H9 (cell line): Measurements from ENCODE around the gene CADM1. TPM values are rescaled to one million over a fixed set of nuclear protein-coding genes. Genes with fewer than 3 reads are reported as not detected.

ENCODE experiments used
- DNase-seq: peaks from one replicate; pipeline ENCODE4 v3.0.0-alpha.2; 2017
- H2AFZ ChIP-seq: one replicate; pipeline ENCODE4 v1.6.1; 2013; ENCODE audit warnings: mild to moderate bottlenecking, low read length, control low read depth, moderate library complexity
- H2AK5ac ChIP-seq: 2 replicates; pipeline ENCODE4 v1.6.1; 2013; ENCODE audit warnings: low read length, control low read depth, mixed read lengths; ENCODE audit not compliant: insufficient read length
- H2BK120ac ChIP-seq: one replicate; pipeline ENCODE4 v1.6.1; 2013; ENCODE audit warnings: low read depth, mild to moderate bottlenecking, low read length, control low read depth, inconsistent platforms; ENCODE audit not compliant: poor library complexity, severe bottlenecking
- H2BK12ac ChIP-seq: 2 replicates; pipeline ENCODE4 v1.6.1; 2013; ENCODE audit warnings: low read length, control low read depth, mixed read lengths, low read depth; ENCODE audit not compliant: insufficient read length
- H2BK15ac ChIP-seq: 2 replicates; pipeline ENCODE4 v1.6.1; 2013; ENCODE audit warnings: low read depth, low read length, control low read depth
- H2BK20ac ChIP-seq: one replicate; pipeline ENCODE4 v1.6.1; 2013; ENCODE audit warnings: low read depth, mild to moderate bottlenecking, low read length, control low read depth, inconsistent platforms; ENCODE audit not compliant: poor library complexity, severe bottlenecking
- H2BK5ac ChIP-seq: 2 replicates; pipeline ENCODE4 v1.6.1; 2013; ENCODE audit warnings: low read length, control low read depth, mixed read lengths; ENCODE audit not compliant: insufficient read length
- H3K14ac ChIP-seq: 2 replicates; pipeline ENCODE4 v1.6.1; 2013; ENCODE audit warnings: low read length, control low read depth; ENCODE audit not compliant: insufficient read depth
- H3K18ac ChIP-seq: 2 replicates; pipeline ENCODE4 v1.6.1; 2013; ENCODE audit warnings: low read depth, mild to moderate bottlenecking, mixed read lengths, low read length, control low read depth; ENCODE audit not compliant: insufficient read length
- H3K23ac ChIP-seq: 2 replicates; pipeline ENCODE4 v1.6.1; 2013; ENCODE audit warnings: low read length, control low read depth, mixed read lengths, low read depth; ENCODE audit not compliant: insufficient read length
- H3K23me2 ChIP-seq: 2 replicates; pipeline ENCODE4 v1.6.1; 2013; ENCODE audit warnings: low read depth, mild to moderate bottlenecking, mixed read lengths, low read length, control low read depth; ENCODE audit not compliant: insufficient read length, poor library complexity, severe bottlenecking
- H3K27ac ChIP-seq: 2 replicates; pipeline ENCODE4 v1.5.1; 2013; ENCODE audit warnings: low read length, control low read depth, mixed read lengths, low read depth; ENCODE audit not compliant: insufficient read length
- H3K27me3 ChIP-seq: 2 replicates; pipeline ENCODE4 v1.6.1; 2013; ENCODE audit warnings: low read length, control low read depth, inconsistent platforms; ENCODE audit not compliant: insufficient read depth
- H3K4ac ChIP-seq: 2 replicates; pipeline ENCODE4 v1.6.1; 2013; ENCODE audit warnings: low read depth, mild to moderate bottlenecking, control low read depth, inconsistent platforms, low read length, moderate library complexity
- H3K4me1 ChIP-seq: 2 replicates; pipeline ENCODE4 v1.6.1; 2013; ENCODE audit warnings: low read length, control low read depth, inconsistent platforms; ENCODE audit not compliant: insufficient read depth
- H3K4me2 ChIP-seq: 2 replicates; pipeline ENCODE4 v1.6.1; 2013; ENCODE audit warnings: low read length, control low read depth, mixed read lengths; ENCODE audit not compliant: insufficient read length, insufficient read depth
- H3K56ac ChIP-seq: 2 replicates; pipeline ENCODE4 v1.6.1; 2013; ENCODE audit warnings: low read depth, mild to moderate bottlenecking, mixed read lengths, low read length, control low read depth; ENCODE audit not compliant: insufficient read length
- H3K79me1 ChIP-seq: 2 replicates; pipeline ENCODE4 v1.6.1; 2013; ENCODE audit warnings: low read depth, mild to moderate bottlenecking, moderate library complexity, low read length, control low read depth, inconsistent platforms; ENCODE audit not compliant: insufficient read depth, poor library complexity, severe bottlenecking
- H3K79me2 ChIP-seq: 2 replicates; pipeline ENCODE4 v1.6.1; 2013; ENCODE audit warnings: low read length, control low read depth, inconsistent platforms; ENCODE audit not compliant: insufficient read depth
- H3K9ac ChIP-seq: 2 replicates; pipeline ENCODE4 v1.6.1; 2013; ENCODE audit warnings: low read length, control low read depth, mixed read lengths; ENCODE audit not compliant: insufficient read length; ENCODE audit errors: extremely low read depth
- H3K9me3 ChIP-seq: one replicate; pipeline ENCODE4 v1.6.1; 2013; ENCODE audit warnings: low read depth, low read length, inconsistent platforms; ENCODE audit not compliant: control insufficient read depth
- H3T11ph ChIP-seq: one replicate; pipeline ENCODE4 v1.6.1; 2013; ENCODE audit warnings: mild to moderate bottlenecking, low read length, control low read depth, inconsistent platforms
- H4K20me1 ChIP-seq: one replicate; pipeline ENCODE4 v1.6.1; 2013; ENCODE audit not compliant: control insufficient read depth, insufficient read length, insufficient read depth
- H4K5ac ChIP-seq: 2 replicates; pipeline ENCODE4 v1.6.1; 2013; ENCODE audit warnings: low read depth, mild to moderate bottlenecking, mixed read lengths, low read length, control low read depth; ENCODE audit not compliant: insufficient read length
- H4K8ac ChIP-seq: replicated peaks from 2 replicates; pipeline ENCODE4 v1.6.1; 2013; ENCODE audit warnings: low read length, control low read depth, mixed read lengths, low read depth; ENCODE audit not compliant: insufficient read length
- H4K91ac ChIP-seq: 2 replicates; pipeline ENCODE4 v1.6.1; 2013; ENCODE audit warnings: low read depth, mild to moderate bottlenecking, moderate library complexity, mixed read lengths, low read length, control low read depth; ENCODE audit not compliant: insufficient read length
- H3K27ac Mint-ChIP-seq, 3 experiments: 2 replicates in 2 of 3; 3 replicates in 1 of 3; pipeline ENCODE4 v1.8.0; 2020 to 2021; ENCODE audit warnings: mixed read lengths in 3 of 3, mild to moderate bottlenecking in 1 of 3, moderate library complexity in 1 of 3
- H3K27me3 Mint-ChIP-seq: 2 replicates; pipeline ENCODE4 v1.8.0; 2021; ENCODE audit warnings: low read depth, mild to moderate bottlenecking, moderate library complexity, mixed read lengths
- H3K36me3 Mint-ChIP-seq, 3 experiments: 2 replicates in 2 of 3; 3 replicates in 1 of 3; pipeline ENCODE4 v1.8.0; 2020 to 2021; ENCODE audit warnings: low read depth in 3 of 3, mixed read lengths in 3 of 3; ENCODE audit not compliant: insufficient read depth in 1 of 3
- H3K4me1 Mint-ChIP-seq, 2 experiments: 2 replicates each; pipeline ENCODE4 v1.8.0; 2020; ENCODE audit warnings: mixed read lengths in 2 of 2
- H3K4me3 Mint-ChIP-seq, 2 experiments: 2 replicates in 1 of 2; 3 replicates in 1 of 2; pipeline ENCODE4 v1.8.0; 2020 to 2021; ENCODE audit warnings: mild to moderate bottlenecking in 2 of 2, mixed read lengths in 2 of 2, moderate library complexity in 1 of 2
- H3K9me3 Mint-ChIP-seq, 2 experiments: 2 replicates in 1 of 2; 3 replicates in 1 of 2; pipeline ENCODE4 v1.8.0; 2020; ENCODE audit warnings: mild to moderate bottlenecking in 2 of 2, mixed read lengths in 2 of 2, moderate library complexity in 1 of 2
- CTCF ChIP-seq: fragments of 200-600 bp; sonication (generic); conservative IDR thresholded peaks from 3 replicates; pipeline ENCODE4 v1.8.0; 2021; ENCODE audit warnings: antibody characterized with exemption, mild to moderate bottlenecking
- WGBS: extraction: QIAGEN DNeasy Blood & Tissue Kit; methylation state at CpG from one replicate; pipeline ENCODE4 v1.1.7; 2013; ENCODE audit warnings: missing lambda C conversion rate, low lambda C conversion rate, mixed read lengths; ENCODE audit not compliant: insufficient read length; ENCODE audit errors: extremely low coverage; 5-methylcytosine and 5-hydroxymethylcytosine counted together
- total RNA-seq: library from RNA; stranded (reverse); gene quantifications from 2 replicates; pipeline ENCODE4 v1.2.1, GENCODE V29; 2021

The CADM1 gene
- total RNA-seq, 1 experiment from 2014 or later: 11.9 TPM

DNA sequence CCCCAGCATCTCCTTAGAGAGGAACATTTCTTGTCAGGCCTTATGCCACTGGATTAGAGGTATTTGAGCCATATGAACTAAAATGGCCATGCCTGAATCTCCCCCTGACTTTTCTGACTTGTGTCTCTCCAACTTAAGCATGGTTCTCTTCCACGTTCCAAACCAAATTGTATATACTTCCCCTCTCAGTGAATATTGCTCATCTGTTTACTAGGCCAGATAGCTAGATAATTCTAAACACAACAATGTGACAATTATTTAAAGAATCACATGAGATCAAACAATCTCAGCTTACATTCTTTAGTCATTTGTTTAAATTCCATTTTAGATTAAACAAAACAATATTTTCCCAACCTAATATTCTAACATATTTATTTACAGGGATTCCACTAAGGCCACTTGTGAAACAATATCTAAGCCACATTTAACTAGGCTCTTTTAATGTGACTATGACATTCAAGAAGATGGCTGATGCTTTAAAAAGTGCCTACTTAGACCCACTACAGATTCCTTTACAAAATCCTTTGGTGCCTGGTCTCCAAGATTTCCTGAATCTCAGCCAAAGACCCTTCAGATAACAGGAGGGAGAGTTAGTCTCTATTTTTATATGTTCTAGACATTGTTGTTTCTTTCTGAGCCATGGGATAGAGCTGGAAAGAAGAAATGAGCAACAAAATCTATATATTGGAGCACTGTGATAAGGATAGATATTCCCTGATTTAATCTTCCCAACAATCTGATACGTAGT is 105.7 kb downstream of the CADM1 start:
- Histone ChIP-seq H4K5ac (no peak overlapping the region), H3K79me1 (no peaks in the 10 kb centered on the region), H3K23me2 (no peaks in the 10 kb centered on the region), H2AFZ (no peak overlapping the region), H3K4me1 (no peaks in the 10 kb centered on the region), H2AK5ac (no peak overlapping the region), H2BK15ac (no peak overlapping the region), H4K8ac (no peak overlapping the region), H3K27ac (no peak overlapping the region), H3K14ac (no peak overlapping the region), H3K23ac (no peak overlapping the region), H2BK120ac (no peak overlapping the region), H4K91ac (no peak overlapping the region), H4K20me1 (no peaks in the 10 kb centered on the region), H3K4me2 (no peak overlapping the region), H3K56ac (no peak overlapping the region), H2BK20ac (no peak overlapping the region), H2BK5ac (no peak overlapping the region), H3K18ac (no peak overlapping the region), H3T11ph (no peak overlapping the region), H3K9me3 (no peaks in the 10 kb centered on the region), H3K79me2 (no peaks in the 10 kb centered on the region), H3K4ac (no peak overlapping the region), H3K9ac (no peak overlapping the region), H2BK12ac (no peak overlapping the region), H3K27me3 (peaks cover 14% of the 10 kb centered on the region; the same call in 1 of the 2 replicates)
- no peaks in the 10 kb centered on the region for H3K36me3 Mint-ChIP-seq
- H3K27me3 Mint-ChIP-seq: peaks cover 95% of the 10 kb centered on the region
- H3K4me3 Mint-ChIP-seq: no peak overlapping the region
- DNase-seq: no peak
- WGBS: no CpG with 5 or more reads among the region's 2 CpGs
- no peaks in the 10 kb centered on the region for H3K9me3 Mint-ChIP-seq
- TF ChIP-seq CTCF: no peak
- H3K27ac Mint-ChIP-seq: no peak overlapping the region
- 0 out of 4 replicates have a peak, but pooled peaks cover 0 to 5% of the 10 kb centered on the region in 2 experiments for H3K4me1 Mint-ChIP-seq
